ENCODE results near the gene ARSA. TPM values are rescaled to one million over a fixed set of nuclear protein-coding genes. Genes with fewer than 3 reads are reported as not detected.

ARSA gene
- total RNA-seq, 2 experiments from 2014 or later: 31.6 to 34.4 TPM

DNA sequence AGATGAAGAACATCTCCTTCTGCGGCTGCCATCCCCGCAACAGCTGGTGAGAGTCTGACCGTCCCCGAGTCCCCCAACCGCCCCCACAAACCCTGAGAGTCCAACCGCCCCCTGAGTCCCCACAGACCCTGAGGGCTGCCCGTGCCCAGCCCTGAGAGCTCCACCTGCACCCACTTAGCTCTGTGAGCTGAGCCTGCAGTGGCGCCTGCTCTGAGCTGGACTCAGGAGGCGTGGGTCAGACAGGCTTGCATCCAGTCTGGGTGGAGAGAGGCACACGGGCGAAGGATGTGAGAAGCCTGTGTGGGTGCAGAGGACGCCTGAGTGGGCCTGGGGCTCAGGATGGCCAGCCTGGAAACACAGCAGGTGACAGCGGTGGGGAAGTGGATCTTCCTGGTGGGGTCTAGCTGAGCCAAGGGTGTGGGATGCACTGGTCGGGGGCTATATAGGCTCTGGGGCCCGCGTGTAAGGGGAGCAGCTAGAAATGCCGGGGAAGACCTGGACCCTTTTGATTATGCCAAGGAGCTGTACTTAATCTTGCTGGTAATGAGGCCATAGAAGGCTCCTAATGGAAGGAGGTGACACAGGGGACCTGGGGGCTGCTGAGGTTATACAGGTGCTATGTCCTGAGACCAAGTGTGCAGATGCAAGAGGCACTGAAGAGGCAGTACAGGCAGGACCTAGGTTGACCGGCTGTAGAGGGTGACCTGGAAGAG is 20.9 kb downstream of the ARSA start:
- ChIA-PET POLR2A (no interaction called here), CTCF (ENCODE audit: unreplicated experiment) (no interaction called here)
- Histone ChIP-seq H3K9me2 (ENCODE audit: insufficient read depth, low read length) (no peaks in the 10 kb centered on the region), H3K4me2 (ENCODE audit: low read length) (no peak overlapping the region), H3K27ac (ENCODE audit: low read depth, low read length, poor library complexity, severe bottlenecking) (no peak overlapping the region), H3K4me1 (ENCODE audit: insufficient read depth, low read length, poor library complexity, severe bottlenecking) (no peaks in the 10 kb centered on the region), H3K36me3 (ENCODE audit: insufficient read depth, low read length) (no peaks in the 10 kb centered on the region), H3K79me2 (ENCODE audit: insufficient read depth, low read depth, low read length) (no peaks in the 10 kb centered on the region), H3K4me3 (ENCODE audit: low read depth, low read length, poor library complexity, severe bottlenecking) (no peak overlapping the region), H2AFZ (ENCODE audit: low read length) (no peak overlapping the region), H4K20me1 (ENCODE audit: insufficient read depth, low read length) (no peaks in the 10 kb centered on the region), H3K9me3 (ENCODE audit: low read length) (no peaks in the 10 kb centered on the region)
- BruUV-seq (replicated peaks): no TSS peak
- intact Hi-C loops (cut with micrococcal nuclease; ENCODE audit: unreplicated experiment): no loop called here
- DNase-seq (ENCODE audit: low spot score): no peak
- TF ChIP-seq, protein P1, sequence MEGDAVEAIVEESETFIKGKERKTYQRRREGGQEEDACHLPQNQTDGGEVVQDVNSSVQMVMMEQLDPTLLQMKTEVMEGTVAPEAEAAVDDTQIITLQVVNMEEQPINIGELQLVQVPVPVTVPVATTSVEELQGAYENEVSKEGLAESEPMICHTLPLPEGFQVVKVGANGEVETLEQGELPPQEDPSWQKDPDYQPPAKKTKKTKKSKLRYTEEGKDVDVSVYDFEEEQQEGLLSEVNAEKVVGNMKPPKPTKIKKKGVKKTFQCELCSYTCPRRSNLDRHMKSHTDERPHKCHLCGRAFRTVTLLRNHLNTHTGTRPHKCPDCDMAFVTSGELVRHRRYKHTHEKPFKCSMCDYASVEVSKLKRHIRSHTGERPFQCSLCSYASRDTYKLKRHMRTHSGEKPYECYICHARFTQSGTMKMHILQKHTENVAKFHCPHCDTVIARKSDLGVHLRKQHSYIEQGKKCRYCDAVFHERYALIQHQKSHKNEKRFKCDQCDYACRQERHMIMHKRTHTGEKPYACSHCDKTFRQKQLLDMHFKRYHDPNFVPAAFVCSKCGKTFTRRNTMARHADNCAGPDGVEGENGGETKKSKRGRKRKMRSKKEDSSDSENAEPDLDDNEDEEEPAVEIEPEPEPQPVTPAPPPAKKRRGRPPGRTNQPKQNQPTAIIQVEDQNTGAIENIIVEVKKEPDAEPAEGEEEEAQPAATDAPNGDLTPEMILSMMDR (conservative IDR thresholded peaks at IDR 0.05; ENCODE audit: low read length): no peak
- TF ChIP-seq EZH2phosphoT487 (IDR thresholded peaks at IDR 0.05; ENCODE audit: borderline replicate concordance, low read depth, low read length): no peak

DNA sequence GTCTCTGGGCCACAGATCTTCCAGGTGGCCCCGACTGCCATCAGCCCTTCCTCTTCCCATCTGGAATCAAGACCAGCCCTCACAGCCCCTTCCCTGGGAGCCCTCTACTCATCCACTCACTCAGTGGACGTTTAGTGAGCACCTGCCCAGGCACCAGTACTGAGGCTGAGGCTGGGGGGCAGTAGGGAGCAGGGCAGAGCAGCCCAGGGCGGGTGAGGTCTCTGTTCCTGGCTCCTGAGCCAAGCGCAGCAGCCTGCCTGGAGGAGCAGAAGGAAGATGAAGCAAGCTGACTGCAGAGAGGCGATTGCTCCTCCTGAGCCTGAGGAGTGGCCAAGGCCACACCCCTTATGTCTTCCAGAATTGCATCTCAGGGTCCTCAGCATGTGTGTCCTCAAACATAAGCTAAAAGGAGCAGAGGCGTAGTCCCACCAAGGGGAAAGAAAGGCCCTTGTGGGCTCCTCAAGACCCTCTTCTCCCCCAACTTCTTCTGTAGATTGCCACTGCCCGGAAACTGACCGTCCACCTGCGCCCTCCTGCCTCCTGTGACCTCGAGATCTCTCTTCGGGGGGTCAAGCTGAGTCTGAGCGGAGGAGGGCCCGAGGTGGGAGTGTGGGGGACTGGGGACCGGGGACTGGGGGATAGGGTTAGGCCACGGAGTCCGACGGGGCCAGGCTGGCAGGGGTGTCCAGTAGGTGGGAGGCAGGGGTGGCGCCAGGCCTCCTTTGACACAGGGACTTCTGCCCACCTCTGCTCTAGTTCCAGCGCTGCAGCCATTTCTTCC is 21.6 kb downstream of the ARSA start:
- no peak overlapping the region for H3K4me3 ChIP-seq (ENCODE audit: low read depth, low read length, poor library complexity, severe bottlenecking)
- CTCF ChIA-PET (ENCODE audit: unreplicated experiment): no interaction called here
- BruUV-seq (replicated peaks): no TSS peak

More for the DNA sequence above, 21.6 kb downstream of the ARSA start:
- no peak overlapping the region for H3K4me2 ChIP-seq (ENCODE audit: low read length)
- H3K9me3 ChIP-seq (ENCODE audit: low read length): no peaks in the 10 kb centered on the region
- POLR2A ChIA-PET: no interaction called here
- no peak overlapping the region for H2AFZ ChIP-seq (ENCODE audit: low read length)
- no peaks in the 10 kb centered on the region for H4K20me1 ChIP-seq (ENCODE audit: insufficient read depth, low read length)
- TF ChIP-seq EZH2phosphoT487 (IDR thresholded peaks at IDR 0.05; ENCODE audit: borderline replicate concordance, low read depth, low read length): no peak
- TF ChIP-seq, protein P1 (conservative IDR thresholded peaks at IDR 0.05; ENCODE audit: low read length): peak; percentile 35; the same call in 1 of the 2 replicates
- H3K36me3 ChIP-seq (ENCODE audit: insufficient read depth, low read length): no peaks in the 10 kb centered on the region
- no peak for DNase-seq (ENCODE audit: low spot score)
- H3K4me1 ChIP-seq (ENCODE audit: insufficient read depth, low read length, poor library complexity, severe bottlenecking): no peaks in the 10 kb centered on the region
- no peaks in the 10 kb centered on the region for H3K9me2 ChIP-seq (ENCODE audit: insufficient read depth, low read length)
- H3K27ac ChIP-seq (ENCODE audit: low read depth, low read length, poor library complexity, severe bottlenecking): no peak overlapping the region
- intact Hi-C loops (cut with micrococcal nuclease; ENCODE audit: unreplicated experiment): no loop called here
- H3K79me2 ChIP-seq (ENCODE audit: insufficient read depth, low read depth, low read length): no peaks in the 10 kb centered on the region
